SW480 (cell line): Measurements from ENCODE around the gene TBC1D20.
"Not testable (repeated sequence)": the region's sequence is repeated elsewhere in the genome, so short reads cannot be mapped to it uniquely, and the experiment has no call there.

Experiments used
- DNase-seq: peaks from one replicate; pipeline ENCODE4 v3.0.0-alpha.2; 2016; ENCODE audit warnings: low spot score

Gene TBC1D20

GRCh38 chr20:475463-476357 lies 13.4 kb upstream of the TBC1D20 start:
- DNase-seq = no peak

GRCh38 chr20:474581-474980 lies 12.2 kb upstream of the TBC1D20 start:
- no peak for DNase-seq

GRCh38 chr20:472889-473292 lies 10.6 kb upstream of the TBC1D20 start:
- no peak for DNase-seq

GRCh38 chr20:472137-472846 lies 10.0 kb upstream of the TBC1D20 start:
- no peak for DNase-seq

- DNase-seq = no peak
These were observed 7.6 kb upstream of the TBC1D20 start for GRCh38 chr20:469746-470490.

GRCh38 chr20:467755-468154 lies 5.4 kb upstream of the TBC1D20 start:
- no peak for DNase-seq

- peak; percentile 54 for DNase-seq
These were observed 807 bp downstream of the TBC1D20 start for GRCh38 chr20:461254-462198.

GRCh38 chr20:460707-461106 lies 1.6 kb downstream of the TBC1D20 start:
- DNase-seq = no peak

GRCh38 chr20:460180-460579 lies 2.2 kb downstream of the TBC1D20 start:
- DNase-seq = no peak

- DNase-seq = no peak
These were observed 3.6 kb downstream of the TBC1D20 start for GRCh38 chr20:458776-459175.

GRCh38 chr20:454951-455350 lies 7.4 kb downstream of the TBC1D20 start:
- no peak for DNase-seq

GRCh38 chr20:452021-452420 lies 10.3 kb downstream of the TBC1D20 start:
- not testable (repeated sequence) for DNase-seq

GRCh38 chr20:445514-446336 lies 16.6 kb downstream of the TBC1D20 start:
- DNase-seq = no peak

- no peak for DNase-seq
These were observed 17.4 kb downstream of the TBC1D20 start for GRCh38 chr20:444862-445426.

GRCh38 chr20:444117-444516 lies 18.2 kb downstream of the TBC1D20 start:
- DNase-seq = no peak

- DNase-seq = no peak
These were observed 19.0 kb downstream of the TBC1D20 start for GRCh38 chr20:443223-443775.

GRCh38 chr20:440636-441035 lies 21.7 kb downstream of the TBC1D20 start:
- no peak for DNase-seq

- no peak for DNase-seq
These were observed 22.2 kb downstream of the TBC1D20 start for GRCh38 chr20:440148-440547.

- DNase-seq = no peak
These were observed 23.5 kb downstream of the TBC1D20 start for GRCh38 chr20:438571-439469.
